ENCODE measurements around the gene DHRSX. TPM values are rescaled to one million over a fixed set of nuclear protein-coding genes. Genes with fewer than 3 reads are reported as not detected.

DHRSX gene
- polyA plus RNA-seq, 3 donors: 12.9 to 33.2 (median 28.3) TPM

- peaks cover 4% of the 10 kb centered on the region for H3K4me1 Mint-ChIP-seq
- Histone ChIP-seq H3K27ac (ENCODE audit: low read depth in 1 of 2, low read length in 2 of 2) (no peak overlapping the region), H3K9ac (ENCODE audit: insufficient read depth, low read length, poor library complexity, severe bottlenecking) (no peak overlapping the region), H3K36me3 (replicated peaks in 1 of 2; ENCODE audit: control insufficient read depth in 1 of 2, insufficient read depth in 2 of 2, low read length in 2 of 2) (no peaks in the 10 kb centered on the region), H4K20me1 (ENCODE audit: insufficient read depth, low read length) (no peaks in the 10 kb centered on the region), H3K9me3 (replicated peaks in 1 of 2; ENCODE audit: control insufficient read depth in 1 of 2, insufficient read depth in 1 of 2, low read length in 2 of 2) (peaks cover 0 to 3% of the 10 kb centered on the region in 2 donors), H3K4me3 (replicated peaks in 1 of 3; ENCODE audit: low read depth in 2 of 3, low read length in 3 of 3) (no peak overlapping the region), H3K4me1 (ENCODE audit: control insufficient read depth in 1 of 2, insufficient read depth in 2 of 2, low read length in 2 of 2) (peaks cover 0 to 2% of the 10 kb centered on the region in 2 donors), H3K4me2 (replicated peaks; ENCODE audit: extremely low read depth, low read length, poor library complexity, severe bottlenecking) (no peak overlapping the region), H2AFZ (ENCODE audit: insufficient read depth, low read depth, low read length, poor library complexity, severe bottlenecking) (no peak overlapping the region), H3K79me2 (ENCODE audit: insufficient read depth, low read length) (no peaks in the 10 kb centered on the region), H3K27me3 (ENCODE audit: control insufficient read depth in 2 of 2, insufficient read depth in 2 of 2, low read length in 2 of 2) (no peaks in the 10 kb centered on the region)
- intact Hi-C loops (cut with micrococcal nuclease): no loop called here
- no peak overlapping the region for H3K27ac Mint-ChIP-seq
- no peak for TF ChIP-seq CTCF (IDR thresholded peaks at IDR 0.05)
- H3K27me3 Mint-ChIP-seq (ENCODE audit: low read depth in 3 of 3): peaks cover 0 to 2% (median 0%) of the 10 kb centered on the region in 3 donors
- peaks cover 5 to 9% of the 10 kb centered on the region in 2 donors for H3K36me3 Mint-ChIP-seq
- peaks cover 3 to 28% (median 11%) of the 10 kb centered on the region in 7 donors for H3K9me3 Mint-ChIP-seq
- WGBS (ENCODE audit: insufficient coverage): 94% methylated on average over 2 of the region's 5 CpGs
- no peak overlapping the region for H3K4me3 Mint-ChIP-seq
- DNase-seq: no peak
Observed at GRCh38 chrX:2315434-2315833, 185.3 kb downstream of the DHRSX start.

- Mint-ChIP-seq H3K4me1 (no peaks in the 10 kb centered on the region), H3K4me3 (no peak overlapping the region), H3K27me3 (ENCODE audit: low read depth in 3 of 3) (peaks cover 0 to 2% (median 0%) of the 10 kb centered on the region in 3 donors), H3K27ac (no peak overlapping the region), H3K36me3 (peaks cover 7 to 10% of the 10 kb centered on the region in 2 donors), H3K9me3 (peaks cover 3 to 27% (median 11%) of the 10 kb centered on the region in 7 donors)
- Histone ChIP-seq H3K27ac (ENCODE audit: low read depth in 1 of 2, low read length in 2 of 2) (no peak overlapping the region), H4K20me1 (ENCODE audit: insufficient read depth, low read length) (no peaks in the 10 kb centered on the region), H3K9me3 (replicated peaks in 1 of 2; ENCODE audit: control insufficient read depth in 1 of 2, insufficient read depth in 1 of 2, low read length in 2 of 2) (peaks cover 0 to 3% of the 10 kb centered on the region in 2 donors), H3K79me2 (ENCODE audit: insufficient read depth, low read length) (no peaks in the 10 kb centered on the region), H3K9ac (ENCODE audit: insufficient read depth, low read length, poor library complexity, severe bottlenecking) (no peak overlapping the region), H2AFZ (ENCODE audit: insufficient read depth, low read depth, low read length, poor library complexity, severe bottlenecking) (no peak overlapping the region), H3K27me3 (ENCODE audit: control insufficient read depth in 2 of 2, insufficient read depth in 2 of 2, low read length in 2 of 2) (no peaks in the 10 kb centered on the region), H3K36me3 (replicated peaks in 1 of 2; ENCODE audit: control insufficient read depth in 1 of 2, insufficient read depth in 2 of 2, low read length in 2 of 2) (no peaks in the 10 kb centered on the region), H3K4me3 (replicated peaks in 1 of 3; ENCODE audit: low read depth in 2 of 3, low read length in 3 of 3) (no peak overlapping the region), H3K4me1 (ENCODE audit: control insufficient read depth in 1 of 2, insufficient read depth in 2 of 2, low read length in 2 of 2) (no peaks in the 10 kb centered on the region), H3K4me2 (replicated peaks; ENCODE audit: extremely low read depth, low read length, poor library complexity, severe bottlenecking) (no peak overlapping the region)
- TF ChIP-seq CTCF (IDR thresholded peaks at IDR 0.05): no peak
- no peak for DNase-seq
- 94% methylated on average over 14 of the region's 14 CpGs for WGBS (ENCODE audit: insufficient coverage)
- intact Hi-C loops (cut with micrococcal nuclease): no loop called here
Observed at GRCh38 chrX:2314831-2315365, 185.9 kb downstream of the DHRSX start.

Measured in CD14-positive monocyte (primary cell).